IPS-20b (cell line): ENCODE results near the gene PLEKHG4B.

ENCODE experiments used
- H3K27ac ChIP-seq: one replicate; pipeline ENCODE4 v1.5.1; 2013; ENCODE audit warnings: low read length
- H3K27me3 ChIP-seq: 2 replicates; pipeline ENCODE4 v1.6.1; 2013; ENCODE audit warnings: mild to moderate bottlenecking, low read length, inconsistent platforms; ENCODE audit not compliant: insufficient read depth
- H3K36me3 ChIP-seq: 2 replicates; pipeline ENCODE4 v1.6.1; 2013; ENCODE audit warnings: low read depth, mild to moderate bottlenecking, inconsistent platforms, low read length, moderate library complexity; ENCODE audit not compliant: insufficient read depth
- H3K4me1 ChIP-seq: 2 replicates; pipeline ENCODE4 v1.6.1; 2013; ENCODE audit warnings: mild to moderate bottlenecking, control low read depth, inconsistent platforms, low read length, moderate library complexity; ENCODE audit not compliant: insufficient read depth
- H3K4me3 ChIP-seq: 2 replicates; pipeline ENCODE4 v1.5.1; 2013; ENCODE audit warnings: mild to moderate bottlenecking, low read length, inconsistent platforms
- H3K9ac ChIP-seq: 2 replicates; pipeline ENCODE4 v1.6.1; 2013; ENCODE audit warnings: low read depth, mild to moderate bottlenecking, inconsistent platforms, low read length, moderate library complexity
- H3K9me3 ChIP-seq: 2 replicates; pipeline ENCODE4 v1.6.1; 2013; ENCODE audit warnings: mild to moderate bottlenecking, low read depth, low read length, inconsistent platforms; ENCODE audit not compliant: insufficient read depth

The PLEKHG4B gene

GRCh38 chr5:89337-90286 is 2.4 kb upstream of the PLEKHG4B start:
- Histone ChIP-seq H3K36me3 (peaks cover 9% of the 10 kb centered on the region), H3K4me3 (no peak overlapping the region), H3K9me3 (no peaks in the 10 kb centered on the region), H3K27ac (no peak overlapping the region), H3K4me1 (peaks cover 17% of the 10 kb centered on the region), H3K9ac (no peak overlapping the region), H3K27me3 (peaks cover 10% of the 10 kb centered on the region; the same call in 1 of the 2 replicates)

GRCh38 chr5:90590-91547 is 1.1 kb upstream of the PLEKHG4B start:
- Histone ChIP-seq H3K27me3 (peaks cover 10% of the 10 kb centered on the region; the same call in 1 of the 2 replicates), H3K36me3 (peaks cover 21% of the 10 kb centered on the region), H3K27ac (no peak overlapping the region), H3K4me3 (peak overlapping the region; percentile 60; the same call in 1 of the 2 replicates), H3K4me1 (peaks cover 17% of the 10 kb centered on the region), H3K9me3 (no peaks in the 10 kb centered on the region), H3K9ac (peak overlapping the region; percentile 79; the same call in 1 of the 2 replicates)

GRCh38 chr5:92401-93220 is 643 bp downstream of the PLEKHG4B start:
- H3K9me3 ChIP-seq: no peaks in the 10 kb centered on the region
- peaks cover 3% of the 10 kb centered on the region; the same call in 1 of the 2 replicates for H3K27me3 ChIP-seq
- H3K9ac ChIP-seq: peak overlapping the region; percentile 75; the same call in 1 of the 2 replicates
- H3K4me3 ChIP-seq: peak overlapping the region; percentile 69
- no peak overlapping the region for H3K27ac ChIP-seq
- H3K36me3 ChIP-seq: peaks cover 34% of the 10 kb centered on the region
- H3K4me1 ChIP-seq: peaks cover 19% of the 10 kb centered on the region

GRCh38 chr5:93221-93980 is 1.4 kb downstream of the PLEKHG4B start:
- Histone ChIP-seq H3K27me3 (peaks cover 3% of the 10 kb centered on the region; the same call in 1 of the 2 replicates), H3K4me3 (peak overlapping the region; percentile 69), H3K36me3 (peaks cover 36% of the 10 kb centered on the region), H3K4me1 (peaks cover 19% of the 10 kb centered on the region), H3K9ac (peak overlapping the region; percentile 75; the same call in 1 of the 2 replicates), H3K9me3 (no peaks in the 10 kb centered on the region), H3K27ac (no peak overlapping the region)

- no peak overlapping the region for H3K9ac ChIP-seq
- peak overlapping the region; percentile 69; the same call in 1 of the 2 replicates for H3K4me3 ChIP-seq
- H3K27ac ChIP-seq: no peak overlapping the region
- H3K4me1 ChIP-seq: peaks cover 21% of the 10 kb centered on the region
- peaks cover 36% of the 10 kb centered on the region for H3K36me3 ChIP-seq
- H3K27me3 ChIP-seq: 0 out of 2 replicates have a peak, but pooled peaks cover 3% of the 10 kb centered on the region
- no peaks in the 10 kb centered on the region for H3K9me3 ChIP-seq
Observed at GRCh38 chr5:94113-94892, 2.3 kb downstream of the PLEKHG4B start.

- Histone ChIP-seq H3K27ac (no peak overlapping the region), H3K36me3 (peaks cover 36% of the 10 kb centered on the region), H3K4me3 (no peak overlapping the region), H3K9me3 (no peaks in the 10 kb centered on the region), H3K27me3 (no peaks in the 10 kb centered on the region), H3K4me1 (peaks cover 30% of the 10 kb centered on the region), H3K9ac (no peak overlapping the region)
Observed at GRCh38 chr5:95241-95980, 3.4 kb downstream of the PLEKHG4B start.

- H3K27me3 ChIP-seq: no peaks in the 10 kb centered on the region
- H3K9ac ChIP-seq: no peak overlapping the region
- no peak overlapping the region for H3K4me3 ChIP-seq
- H3K27ac ChIP-seq: no peak overlapping the region
- H3K36me3 ChIP-seq: peaks cover 36% of the 10 kb centered on the region
- no peaks in the 10 kb centered on the region for H3K9me3 ChIP-seq
- H3K4me1 ChIP-seq: peaks cover 27% of the 10 kb centered on the region
Observed at GRCh38 chr5:96976-97660, 5.2 kb downstream of the PLEKHG4B start.

GRCh38 chr5:99815-100214 is 7.8 kb downstream of the PLEKHG4B start:
- no peak overlapping the region for H3K9ac ChIP-seq
- H3K4me1 ChIP-seq: peaks cover 14% of the 10 kb centered on the region
- peaks cover 25% of the 10 kb centered on the region for H3K36me3 ChIP-seq
- no peak overlapping the region; the same call in 1 of the 2 replicates for H3K4me3 ChIP-seq
- H3K27ac ChIP-seq: no peak overlapping the region
- H3K9me3 ChIP-seq: no peaks in the 10 kb centered on the region
- H3K27me3 ChIP-seq: no peaks in the 10 kb centered on the region

GRCh38 chr5:102411-103043 is 10.6 kb downstream of the PLEKHG4B start:
- H3K9me3 ChIP-seq: no peaks in the 10 kb centered on the region
- H3K4me1 ChIP-seq: peaks cover 26% of the 10 kb centered on the region
- H3K9ac ChIP-seq: no peak overlapping the region
- peaks cover 7% of the 10 kb centered on the region; the same call in 1 of the 2 replicates for H3K36me3 ChIP-seq
- no peak overlapping the region for H3K27ac ChIP-seq
- no peak overlapping the region for H3K4me3 ChIP-seq
- no peaks in the 10 kb centered on the region for H3K27me3 ChIP-seq
